Measurements from ENCODE around the gene SLC29A4. TPM values are rescaled to one million over a fixed set of nuclear protein-coding genes. Genes with fewer than 3 reads are reported as not detected.
A peak's percentile ranks its signal among the peaks of the same experiment; 100 is the strongest.
"Not testable (repeated sequence)": the region's sequence is repeated elsewhere in the genome, so short reads cannot be mapped to it uniquely, and the experiment has no call there.

Gene SLC29A4
- total RNA-seq, 6 donors from 2014 or later, result 0.39 to 10.5 (median 1.4) TPM

DNA sequence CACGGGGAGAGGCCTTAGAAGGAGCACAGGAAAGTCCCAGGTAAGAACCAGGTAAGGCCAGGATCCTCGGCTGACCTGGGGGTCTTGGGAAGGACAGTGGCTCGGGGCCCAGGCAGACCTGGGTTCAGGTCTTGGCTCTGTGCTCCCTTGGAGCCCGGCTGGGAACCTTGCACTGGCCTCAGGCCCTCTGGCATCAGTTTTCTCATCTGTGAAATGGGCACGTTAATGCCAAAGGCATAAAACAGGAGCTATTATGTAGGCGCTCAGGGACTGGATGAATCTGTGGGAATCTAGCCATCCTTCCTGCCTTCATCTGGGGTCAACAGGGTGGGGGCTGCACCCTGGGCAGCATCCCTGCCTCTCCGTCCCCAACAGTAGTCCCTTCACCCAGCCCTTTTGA, 8.3 kb upstream of the SLC29A4 start:
- no peak for TF ChIP-seq EP300 (IDR thresholded peaks at IDR 0.05)
- TF ChIP-seq POLR2A (IDR thresholded peaks at IDR 0.05), result no peak
- TF ChIP-seq, protein P1, sequence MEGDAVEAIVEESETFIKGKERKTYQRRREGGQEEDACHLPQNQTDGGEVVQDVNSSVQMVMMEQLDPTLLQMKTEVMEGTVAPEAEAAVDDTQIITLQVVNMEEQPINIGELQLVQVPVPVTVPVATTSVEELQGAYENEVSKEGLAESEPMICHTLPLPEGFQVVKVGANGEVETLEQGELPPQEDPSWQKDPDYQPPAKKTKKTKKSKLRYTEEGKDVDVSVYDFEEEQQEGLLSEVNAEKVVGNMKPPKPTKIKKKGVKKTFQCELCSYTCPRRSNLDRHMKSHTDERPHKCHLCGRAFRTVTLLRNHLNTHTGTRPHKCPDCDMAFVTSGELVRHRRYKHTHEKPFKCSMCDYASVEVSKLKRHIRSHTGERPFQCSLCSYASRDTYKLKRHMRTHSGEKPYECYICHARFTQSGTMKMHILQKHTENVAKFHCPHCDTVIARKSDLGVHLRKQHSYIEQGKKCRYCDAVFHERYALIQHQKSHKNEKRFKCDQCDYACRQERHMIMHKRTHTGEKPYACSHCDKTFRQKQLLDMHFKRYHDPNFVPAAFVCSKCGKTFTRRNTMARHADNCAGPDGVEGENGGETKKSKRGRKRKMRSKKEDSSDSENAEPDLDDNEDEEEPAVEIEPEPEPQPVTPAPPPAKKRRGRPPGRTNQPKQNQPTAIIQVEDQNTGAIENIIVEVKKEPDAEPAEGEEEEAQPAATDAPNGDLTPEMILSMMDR (IDR thresholded peaks at IDR 0.05), result no peak
- no peak for TF ChIP-seq POLR2AphosphoS5 (IDR thresholded peaks at IDR 0.05)
- DNase-seq (no peak), ATAC-seq (ENCODE audit: low FRiP score in 2 of 2) (peak in 1 of 2 donors; percentile 30)
- Histone ChIP-seq H3K27me3 (no peaks in the 10 kb centered on the region), H3K36me3 (no peaks in the 10 kb centered on the region), H3K9me3 (no peaks in the 10 kb centered on the region), H3K4me1 (peaks cover 0 to 7% (median 2%) of the 10 kb centered on the region in 4 donors), H3K4me3 (no peak overlapping the region), H3K27ac (no peak overlapping the region)
- WGBS, 2 donors, result 75 to 86% methylated on average over 4 to 6 of the region's 7 CpGs

DNA sequence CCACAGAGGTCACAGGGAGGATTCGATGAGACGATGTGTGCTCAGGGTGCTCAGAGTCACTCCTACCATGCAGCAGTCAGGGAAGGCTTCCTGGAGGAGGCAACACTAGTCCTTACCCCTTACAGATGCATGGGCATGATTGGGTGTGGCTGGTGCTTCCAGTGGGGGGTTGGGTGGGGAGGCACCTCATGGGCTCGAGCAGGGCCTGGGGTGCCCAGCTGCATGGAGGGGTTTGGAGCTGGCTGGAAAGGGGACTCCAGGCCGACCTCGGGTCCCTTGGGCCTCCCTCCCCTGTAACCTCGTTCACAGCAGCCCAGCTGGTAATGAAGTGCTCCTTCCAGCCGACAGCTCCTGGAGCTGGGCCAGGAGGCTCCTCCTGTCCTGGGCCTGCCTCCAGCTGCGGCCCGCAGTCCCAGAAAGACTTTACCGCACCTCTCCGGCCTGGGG, 7.7 kb upstream of the SLC29A4 start:
- peak; percentile 35 to 65 for ATAC-seq (ENCODE audit: low FRiP score in 2 of 2)
- not testable (repeated sequence) for H3K27ac ChIP-seq, H3K4me1 ChIP-seq, H3K27me3 ChIP-seq, H3K4me3 ChIP-seq, H3K9me3 ChIP-seq, H3K36me3 ChIP-seq
- DNase-seq, result peak; percentile 33 to 73
- WGBS, 2 donors, result 51% methylated on average over 5 of the region's 11 CpGs; no CpG with 5 or more reads in 1 of the 2 donors

DNA sequence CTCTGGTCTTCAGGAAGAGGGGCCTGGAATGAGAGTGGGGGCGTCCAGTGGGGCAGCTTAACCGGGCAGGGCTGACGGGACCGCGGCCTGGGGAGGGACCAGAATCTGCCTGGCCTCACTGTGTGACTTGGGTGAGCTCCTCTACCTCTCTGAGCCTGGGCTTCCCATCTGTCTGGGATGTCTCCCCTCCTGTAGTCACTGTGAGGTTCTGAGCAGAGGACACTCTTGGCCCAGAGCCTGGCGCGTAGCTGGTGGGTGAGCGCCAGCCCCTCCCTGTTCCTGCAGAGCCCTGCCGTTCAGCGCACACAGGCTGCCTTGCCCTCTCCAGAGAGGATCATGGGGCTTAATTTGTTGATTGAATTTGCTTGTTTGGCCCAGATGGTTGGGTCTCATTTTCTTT, 7.2 kb upstream of the SLC29A4 start:
- not testable (repeated sequence) for H3K36me3 ChIP-seq, H3K4me3 ChIP-seq, H3K27ac ChIP-seq, H3K9me3 ChIP-seq, H3K4me1 ChIP-seq, H3K27me3 ChIP-seq
- DNase-seq, result peak in 1 of 2 donors; percentile 83
- peak; percentile 9 to 48 for ATAC-seq (ENCODE audit: low FRiP score in 2 of 2)
- WGBS, 2 donors, result 62 to 67% methylated on average over 5 to 10 of the region's 10 CpGs

DNA sequence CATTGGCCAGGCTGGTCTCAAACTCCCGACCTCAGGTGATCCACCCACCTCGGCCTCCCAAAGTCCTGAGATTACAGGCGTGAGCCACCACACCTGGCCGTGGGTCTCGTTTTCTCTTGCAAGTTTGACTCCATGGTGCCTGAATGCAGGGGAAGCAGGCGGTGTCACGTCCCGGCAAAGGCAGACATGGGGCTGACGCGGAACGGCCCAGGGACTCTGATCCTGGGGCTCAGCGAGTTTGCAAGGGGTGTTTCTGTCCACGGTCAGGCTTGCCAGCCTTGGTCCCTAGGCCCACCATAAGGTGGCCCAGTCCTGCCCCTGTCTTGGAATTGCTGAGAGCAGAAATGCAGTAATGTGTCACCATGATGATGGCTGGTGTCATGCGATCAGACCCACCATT, 6.6 kb upstream of the SLC29A4 start:
- H3K4me1 ChIP-seq; ATAC-seq (ENCODE audit: low FRiP score in 2 of 2); H3K27me3 ChIP-seq; H3K36me3 ChIP-seq; H3K9me3 ChIP-seq; H3K27ac ChIP-seq; H3K4me3 ChIP-seq; DNase-seq: not testable (repeated sequence)
- 94 to 100% methylated on average over 2 to 14 of the region's 14 CpGs for WGBS, 2 donors

DNA sequence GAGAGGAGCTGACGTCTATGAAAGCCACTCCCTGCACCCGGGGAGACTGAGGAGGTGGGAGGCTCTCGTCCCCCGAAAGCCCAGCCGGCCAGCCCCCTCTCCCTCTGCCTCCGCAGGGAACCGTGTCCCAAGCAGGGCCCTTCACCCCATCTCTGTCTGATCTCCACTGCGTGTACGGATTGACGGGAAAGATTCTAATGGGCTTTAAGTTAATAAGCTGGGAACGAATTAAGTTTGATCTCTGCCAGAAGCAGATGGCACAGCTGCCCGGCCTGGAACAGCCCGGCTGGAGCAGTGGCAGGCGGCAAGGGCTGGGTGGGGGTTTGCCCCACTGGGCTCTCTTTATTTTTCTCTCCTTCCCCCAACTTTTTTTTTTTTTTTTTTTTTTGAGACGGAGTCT, 6.1 kb upstream of the SLC29A4 start:
- 84 to 89% methylated on average over 11 to 15 of the region's 15 CpGs for WGBS, 2 donors
- Histone ChIP-seq H3K27me3 (no peaks in the 10 kb centered on the region), H3K4me1 (peaks cover 0 to 7% (median 2%) of the 10 kb centered on the region in 4 donors), H3K4me3 (no peak overlapping the region), H3K36me3 (no peaks in the 10 kb centered on the region), H3K9me3 (no peaks in the 10 kb centered on the region), H3K27ac (no peak overlapping the region)
- no peak for TF ChIP-seq POLR2A (IDR thresholded peaks at IDR 0.05)
- no peak for TF ChIP-seq POLR2AphosphoS5 (IDR thresholded peaks at IDR 0.05)
- TF ChIP-seq EP300 (IDR thresholded peaks at IDR 0.05), result no peak
- ATAC-seq (ENCODE audit: low FRiP score in 2 of 2) (no peak), DNase-seq (no peak)

DNA sequence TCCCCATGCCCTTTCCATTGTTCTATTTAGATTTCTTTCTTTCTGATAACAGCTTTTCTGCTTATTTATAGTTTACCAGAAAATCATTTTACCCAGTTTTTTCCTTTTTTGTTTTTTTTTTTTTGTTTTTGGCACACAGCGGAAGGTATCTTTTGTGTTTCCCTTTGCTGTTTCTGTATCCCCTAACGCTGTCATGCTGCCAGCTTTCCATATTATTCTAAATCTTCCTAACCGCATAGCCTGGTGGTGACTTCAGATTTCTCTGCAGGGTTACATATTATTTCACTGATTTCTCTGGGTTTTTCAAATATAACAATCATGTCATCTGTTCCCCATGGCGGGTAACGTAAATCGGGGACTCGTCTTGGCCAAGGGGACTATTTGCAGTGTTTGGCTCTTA, 4.0 kb upstream of the SLC29A4 start:
- Histone ChIP-seq H3K4me3 (no peak overlapping the region), H3K4me1 (peaks cover 7 to 16% (median 10%) of the 10 kb centered on the region in 4 donors), H3K9me3 (no peaks in the 10 kb centered on the region), H3K36me3 (no peaks in the 10 kb centered on the region), H3K27ac (no peak overlapping the region), H3K27me3 (peaks cover 0 to 6% (median 0%) of the 10 kb centered on the region in 4 donors)
- DNase-seq (no peak), ATAC-seq (ENCODE audit: low FRiP score in 2 of 2) (no peak)
- WGBS, 2 donors, result 74 to 79% methylated on average over 7 of the region's 7 CpGs
- no peak for TF ChIP-seq POLR2A (IDR thresholded peaks at IDR 0.05)
- TF ChIP-seq, protein P1 (IDR thresholded peaks at IDR 0.05), result no peak
- no peak for TF ChIP-seq EP300 (IDR thresholded peaks at IDR 0.05)
- no peak for TF ChIP-seq POLR2AphosphoS5 (IDR thresholded peaks at IDR 0.05)

DNA sequence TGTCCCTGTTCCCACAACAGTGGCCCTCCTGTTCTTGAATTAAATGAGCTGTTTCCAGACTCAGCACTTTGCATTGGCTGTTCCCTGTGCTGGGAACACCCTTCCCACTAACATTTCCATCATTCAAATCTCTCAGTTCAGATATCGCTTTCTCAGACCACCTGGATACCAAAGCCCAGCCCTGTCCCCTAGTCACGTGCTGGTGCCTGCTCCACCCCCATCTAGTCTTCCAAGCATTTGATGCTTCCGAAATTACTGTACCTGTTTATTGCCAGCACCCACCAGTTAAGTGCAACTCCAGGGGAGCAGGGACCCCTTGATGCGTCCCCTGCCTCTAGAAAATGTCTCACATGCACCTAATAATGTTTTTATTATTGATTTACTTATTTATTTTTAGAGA, 3.0 kb upstream of the SLC29A4 start:
- peaks cover 0 to 6% (median 2%) of the 10 kb centered on the region in 4 donors for H3K27me3 ChIP-seq
- 79 to 88% methylated on average over 4 of the region's 4 CpGs for WGBS, 2 donors
- no peaks in the 10 kb centered on the region for H3K9me3 ChIP-seq
- ATAC-seq (ENCODE audit: low FRiP score in 2 of 2), result no peak
- no peak overlapping the region for H3K27ac ChIP-seq
- H3K36me3 ChIP-seq, result no peaks in the 10 kb centered on the region
- H3K4me3 ChIP-seq, result no peak overlapping the region
- TF ChIP-seq POLR2A (IDR thresholded peaks at IDR 0.05), result no peak
- TF ChIP-seq, protein P1 (IDR thresholded peaks at IDR 0.05), result no peak
- no peak for TF ChIP-seq POLR2AphosphoS5 (IDR thresholded peaks at IDR 0.05)
- no peak for TF ChIP-seq EP300 (IDR thresholded peaks at IDR 0.05)
- no peak for DNase-seq
- H3K4me1 ChIP-seq, result peaks cover 7 to 22% (median 10%) of the 10 kb centered on the region in 4 donors

DNA sequence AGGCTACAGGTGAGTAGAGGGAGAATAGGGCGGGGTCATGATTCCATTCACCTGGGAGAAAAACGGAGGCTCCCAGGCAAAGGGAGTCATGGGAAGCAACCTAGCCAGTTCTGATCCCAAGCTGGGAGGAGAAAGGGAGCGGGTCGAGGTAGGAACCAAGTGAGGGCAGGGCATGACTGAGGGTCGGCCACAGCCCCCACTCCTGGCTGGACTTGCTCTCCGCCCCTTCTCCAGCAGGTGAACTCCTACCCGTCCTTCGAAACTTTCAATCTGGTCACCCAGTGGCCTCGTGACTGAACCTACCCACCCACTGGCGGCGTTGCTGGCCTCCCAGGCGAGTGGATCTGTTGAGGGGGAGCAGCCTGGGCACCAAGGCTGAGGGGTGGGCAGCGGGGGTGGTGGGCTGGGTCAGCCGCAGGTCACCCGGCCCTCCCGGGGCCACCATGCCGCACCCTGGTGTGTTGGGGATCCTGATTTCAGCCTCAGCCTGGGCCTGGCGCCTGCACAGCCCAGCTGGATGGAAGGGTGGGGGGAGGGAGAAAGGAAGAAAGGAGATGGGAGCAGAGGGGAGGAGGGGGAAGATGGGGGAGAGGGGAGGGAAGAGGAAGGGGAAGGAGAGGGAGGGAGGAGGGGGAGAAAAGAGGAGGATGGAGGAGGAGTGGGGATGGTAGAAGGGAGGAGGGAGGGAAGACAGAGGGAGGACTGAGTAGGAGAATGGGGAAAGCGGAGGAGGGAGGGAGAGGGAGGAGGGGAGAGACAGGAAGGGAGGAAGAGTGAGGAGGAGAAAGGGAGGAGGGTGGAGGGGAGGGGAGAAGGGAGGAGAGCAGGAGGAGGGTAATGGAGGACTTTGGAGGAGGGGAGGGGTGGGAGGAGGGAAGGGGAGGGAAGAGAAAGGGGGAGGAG, 894 bp upstream of the SLC29A4 start:
- H3K4me1 ChIP-seq, result peaks cover 7 to 17% (median 10%) of the 10 kb centered on the region in 4 donors
- H3K4me3 ChIP-seq, H3K9me3 ChIP-seq, H3K36me3 ChIP-seq, H3K27ac ChIP-seq, H3K27me3 ChIP-seq, DNase-seq: not testable (repeated sequence)
- 44 to 56% methylated on average over 16 to 18 of the region's 19 CpGs for WGBS, 2 donors
- ATAC-seq (ENCODE audit: low FRiP score in 2 of 2), result peak in 1 of 2 donors; percentile 12
